ENCODE measurements around the gene WDR88.
A peak's percentile ranks its signal among the peaks of the same experiment; 100 is the strongest.
"Not testable (repeated sequence)": the region's sequence is repeated elsewhere in the genome, so short reads cannot be mapped to it uniquely, and the experiment has no call there.

WDR88 gene

DNA sequence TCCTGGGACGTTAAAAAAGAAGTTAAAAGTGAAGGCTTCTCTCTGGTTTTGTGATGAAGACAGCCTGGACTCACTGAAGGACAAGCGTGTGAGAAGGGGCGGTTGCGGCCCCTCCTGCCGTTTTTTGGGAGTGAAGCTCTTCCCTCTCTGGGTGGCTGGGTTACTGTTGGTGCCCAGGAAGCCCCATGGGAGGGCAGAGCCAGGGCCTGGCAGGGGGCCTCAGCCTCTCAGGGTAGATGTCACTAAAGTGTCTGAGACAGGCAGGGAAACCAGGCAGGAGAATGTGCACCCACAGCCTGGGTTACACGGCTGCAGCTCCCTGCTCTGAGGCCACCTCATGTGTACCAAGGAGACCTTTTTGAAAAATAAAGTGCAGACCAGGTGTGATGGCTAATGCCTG lies 1.5 kb upstream of the WDR88 start:
- DNase-seq, result no peak

DNA sequence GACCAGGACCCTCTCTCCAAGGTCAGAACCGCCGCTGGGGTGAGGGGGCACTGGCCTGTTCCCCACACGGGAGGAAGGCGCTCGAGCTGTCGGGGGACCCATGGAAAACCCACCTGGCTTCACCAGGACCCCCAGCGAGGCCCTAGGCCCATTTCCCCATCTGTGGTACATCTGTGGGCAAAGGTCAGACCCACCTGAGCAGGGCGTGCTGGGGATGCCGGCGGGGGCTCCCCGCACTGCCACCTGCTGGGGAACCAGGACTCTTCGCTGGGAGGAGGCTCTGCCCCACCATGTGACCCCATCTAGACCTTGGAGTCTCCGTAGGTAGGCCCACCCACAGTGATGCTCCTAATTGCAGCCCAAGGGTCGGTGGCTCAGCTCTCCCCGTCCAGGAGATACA lies 511 bp downstream of the WDR88 start:
- no peak for DNase-seq

DNA sequence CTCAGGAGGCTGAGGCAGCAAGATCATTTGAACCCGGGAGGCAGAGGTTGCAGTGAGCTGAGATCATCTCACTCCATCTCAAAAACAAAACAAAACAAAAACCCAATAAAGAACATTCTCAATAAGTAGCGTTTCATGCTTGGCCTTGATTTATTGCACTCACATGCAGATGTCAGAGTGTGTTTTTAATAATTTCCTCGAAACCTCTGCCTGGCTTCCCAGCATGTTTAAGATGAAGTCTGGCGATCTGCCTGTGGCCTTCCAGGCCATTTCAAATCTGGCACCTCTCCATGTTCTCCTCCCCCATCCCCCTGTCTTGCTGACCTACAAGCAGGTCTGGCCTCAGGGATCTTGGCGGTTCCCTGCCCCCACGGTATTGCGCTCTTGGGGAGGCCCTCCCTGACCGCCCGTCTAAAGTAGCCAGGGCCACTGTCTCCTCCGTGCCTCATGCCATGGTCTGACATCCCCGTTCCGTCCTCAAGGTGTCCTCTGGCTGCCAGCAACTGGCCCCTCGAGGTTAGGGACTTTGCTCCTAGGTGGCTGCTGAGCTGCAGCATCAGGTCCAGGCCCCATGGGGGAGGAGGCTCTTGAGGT lies 1.6 kb downstream of the WDR88 start:
- no peak for DNase-seq

DNA sequence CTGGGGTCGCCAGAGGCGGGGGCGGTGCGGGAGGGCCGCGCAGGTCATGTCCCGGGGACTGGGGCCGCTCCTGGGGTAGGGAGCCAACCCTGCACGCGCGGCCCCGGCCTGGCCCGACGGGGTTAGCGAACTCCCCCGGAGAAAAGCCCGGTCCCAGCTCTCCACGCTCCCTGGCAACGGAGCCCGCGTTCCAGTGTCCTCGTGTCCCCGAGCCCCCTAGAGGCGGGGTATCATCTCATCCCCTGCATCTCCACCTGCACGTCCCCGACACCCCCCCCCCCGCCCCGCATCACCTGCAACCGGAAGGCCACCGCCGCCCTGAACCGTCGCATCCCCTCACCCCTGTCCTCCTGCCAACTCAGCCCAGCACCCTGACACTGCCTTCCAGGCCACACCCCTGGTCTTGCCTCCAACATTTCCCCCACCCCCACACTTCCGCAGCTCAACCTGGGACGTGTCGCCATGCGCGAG lies 2.7 kb downstream of the WDR88 start:
- no peak for DNase-seq

DNA sequence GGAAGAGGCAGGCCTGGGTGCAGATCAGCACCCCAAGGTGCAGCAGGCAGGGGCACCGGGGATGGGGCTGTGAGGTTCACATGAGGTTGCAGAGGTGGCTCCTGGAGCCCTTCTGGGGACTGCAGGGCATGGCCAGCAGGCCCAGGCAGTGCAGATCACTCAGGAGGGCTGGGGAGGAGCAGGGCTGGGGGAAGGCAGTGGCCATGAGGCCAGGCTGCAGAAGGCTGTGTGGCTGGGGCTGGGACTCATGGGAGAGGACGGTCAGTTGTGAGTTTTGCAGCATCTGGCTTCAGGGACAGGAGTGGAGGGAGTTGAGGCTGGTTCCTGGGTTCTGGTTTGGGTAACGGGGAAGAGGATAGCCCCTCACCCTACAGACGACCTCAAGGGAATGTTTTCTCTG lies 7.3 kb downstream of the WDR88 start:
- no peak for DNase-seq

DNA sequence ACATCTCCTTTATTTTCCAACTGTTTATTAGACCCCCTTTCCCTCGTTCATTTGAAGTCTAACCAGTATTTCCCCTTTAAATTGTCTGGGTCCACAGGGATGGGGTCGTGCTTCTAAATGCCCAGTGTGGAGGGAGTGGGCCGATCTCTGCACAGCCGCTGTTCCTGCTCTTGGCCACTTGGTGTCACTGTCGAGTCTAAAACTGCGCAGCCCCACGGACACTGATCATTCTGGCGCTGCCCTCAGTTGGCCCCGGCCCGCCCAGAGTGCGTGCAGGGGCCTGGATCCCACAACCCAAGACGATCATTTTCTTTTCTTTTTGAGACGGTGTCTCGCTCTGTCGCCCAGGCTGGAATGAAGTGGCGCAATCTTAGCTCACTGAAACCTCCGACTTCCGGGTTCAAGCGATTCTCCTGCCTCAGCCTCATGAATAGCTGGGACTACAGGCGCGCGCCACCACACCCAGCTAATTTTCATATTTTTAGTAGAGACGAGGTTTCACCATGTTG lies 12.0 kb downstream of the WDR88 start:
- DNase-seq, result peak; percentile 92

DNA sequence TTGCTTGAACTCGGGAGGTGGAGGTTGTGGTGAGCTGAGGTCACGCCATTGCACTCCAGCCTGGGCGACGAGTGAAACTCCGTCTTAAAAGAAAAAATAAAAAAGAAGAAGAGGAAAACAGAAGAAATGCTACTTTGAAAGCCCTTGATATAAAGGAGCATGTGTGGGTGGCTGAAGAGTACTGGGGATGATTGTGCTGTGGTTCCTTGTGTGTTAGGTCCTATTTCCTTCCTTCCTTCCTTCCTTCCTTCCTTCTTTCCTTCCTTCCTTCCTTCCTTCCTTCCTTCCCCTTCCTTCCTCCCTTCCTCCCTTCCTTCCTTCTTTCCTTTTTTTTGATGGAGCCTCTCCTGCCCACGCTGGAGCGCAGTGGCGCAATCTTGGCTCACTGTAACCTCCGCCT lies 14.3 kb downstream of the WDR88 start:
- no peak for DNase-seq

DNA sequence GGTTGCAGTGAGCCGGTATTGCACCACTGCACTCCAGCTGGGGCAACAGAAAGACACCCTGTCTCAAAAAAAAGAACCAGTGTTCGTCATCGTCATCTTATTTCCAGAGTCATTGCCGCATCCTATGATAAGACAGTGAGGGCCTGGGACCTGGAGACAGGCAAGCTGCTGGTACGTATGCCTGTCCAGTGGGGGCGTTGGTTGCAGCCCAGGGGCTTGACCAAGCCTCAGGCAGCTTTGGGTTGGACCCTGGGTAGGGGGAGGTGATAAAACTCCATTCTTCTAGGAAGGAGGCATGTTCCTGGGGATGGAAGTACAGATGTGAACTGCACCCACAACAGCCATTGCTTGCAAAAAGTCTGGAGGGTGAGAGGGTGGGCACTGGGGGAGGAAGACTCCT lies 15.6 kb downstream of the WDR88 start:
- DNase-seq, result no peak

DNA sequence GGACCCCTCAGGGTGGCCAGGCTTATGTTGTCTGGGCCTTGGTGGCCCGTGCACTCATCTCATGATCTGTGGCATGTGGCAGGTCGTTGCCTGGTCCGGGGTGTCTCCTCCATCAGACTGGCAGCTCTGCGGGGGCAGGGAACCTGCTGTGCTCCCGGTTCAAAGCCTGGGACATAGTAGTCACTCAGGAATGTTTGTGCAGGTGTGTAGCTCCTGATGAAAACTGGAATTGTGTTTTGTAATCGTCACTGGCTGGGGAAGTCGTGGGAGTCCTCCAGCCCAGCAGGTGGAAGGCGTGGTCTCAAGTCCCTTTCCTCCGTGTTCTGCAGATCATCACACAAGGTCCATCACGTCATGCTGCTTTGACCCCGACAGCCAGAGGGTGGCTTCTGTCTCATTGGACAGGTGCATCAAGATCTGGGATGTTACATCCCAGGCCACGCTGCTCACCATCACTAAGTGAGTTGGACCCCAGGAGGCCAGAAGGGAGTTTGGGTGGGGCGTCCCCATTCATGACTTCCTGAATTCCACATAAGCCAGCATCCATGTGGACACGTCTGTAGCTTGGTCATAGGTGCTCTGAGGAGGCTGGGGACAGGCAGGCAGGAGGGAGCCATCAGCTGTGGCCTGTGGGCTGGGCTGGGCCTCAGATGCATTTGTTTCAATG lies 19.1 kb downstream of the WDR88 start:
- no peak for DNase-seq

DNA sequence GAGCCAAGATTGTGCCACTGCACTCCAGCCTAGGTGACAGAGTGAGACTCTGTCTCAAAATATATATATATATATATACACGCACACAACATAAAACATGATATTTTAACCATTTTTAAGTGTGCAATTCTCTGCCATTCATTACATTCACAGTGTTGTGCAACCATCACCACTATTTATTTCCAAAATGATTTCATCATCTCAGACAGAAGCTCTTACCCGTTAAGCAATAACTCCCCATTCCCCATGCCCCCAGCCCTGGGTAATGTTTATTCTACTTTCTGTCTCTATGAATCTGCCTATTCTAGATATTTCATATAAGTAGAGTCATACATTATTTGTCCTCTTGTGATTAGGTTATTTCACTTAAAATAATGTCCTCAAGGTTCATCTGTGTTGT lies 20.3 kb downstream of the WDR88 start:
- DNase-seq, result no peak

DNA sequence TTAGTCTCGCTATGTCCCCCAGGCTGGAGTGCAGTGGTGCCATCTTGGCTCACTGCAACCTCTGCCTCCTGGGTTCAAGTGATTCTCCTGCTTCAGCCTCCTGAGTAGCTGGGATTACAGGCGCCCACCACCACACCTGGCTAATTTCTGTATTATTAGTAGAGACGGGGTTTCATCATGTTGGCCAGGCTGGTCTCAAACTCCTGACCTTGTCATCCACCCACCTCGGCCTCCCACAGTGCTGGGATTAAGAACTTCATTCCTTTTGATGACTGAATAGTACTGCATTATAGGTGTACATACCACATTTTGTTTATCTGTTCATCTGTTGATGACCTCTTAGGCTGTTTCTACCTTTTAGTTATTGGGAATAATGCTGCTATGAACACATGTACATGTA lies 20.7 kb downstream of the WDR88 start:
- not testable (repeated sequence) for DNase-seq

DNA sequence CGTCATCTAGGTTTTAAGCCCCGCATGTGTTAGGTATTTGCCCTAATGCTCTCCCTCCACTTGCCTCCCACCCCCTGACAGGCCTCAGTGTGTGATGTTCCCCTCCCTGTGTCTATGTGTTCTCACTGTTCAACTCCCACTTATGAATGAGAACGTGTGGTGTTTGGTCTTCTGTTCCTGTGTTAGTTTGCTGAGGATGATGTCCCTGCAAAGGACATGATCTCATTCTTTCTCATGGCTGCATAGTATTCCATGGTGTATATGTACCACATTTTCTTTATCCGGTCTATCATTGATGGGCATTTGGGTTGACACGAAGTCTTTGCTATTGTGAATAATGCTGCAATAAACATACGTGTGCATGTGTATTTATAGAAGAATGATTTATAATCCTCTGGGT lies 22.4 kb downstream of the WDR88 start:
- DNase-seq, result not testable (repeated sequence)

DNA sequence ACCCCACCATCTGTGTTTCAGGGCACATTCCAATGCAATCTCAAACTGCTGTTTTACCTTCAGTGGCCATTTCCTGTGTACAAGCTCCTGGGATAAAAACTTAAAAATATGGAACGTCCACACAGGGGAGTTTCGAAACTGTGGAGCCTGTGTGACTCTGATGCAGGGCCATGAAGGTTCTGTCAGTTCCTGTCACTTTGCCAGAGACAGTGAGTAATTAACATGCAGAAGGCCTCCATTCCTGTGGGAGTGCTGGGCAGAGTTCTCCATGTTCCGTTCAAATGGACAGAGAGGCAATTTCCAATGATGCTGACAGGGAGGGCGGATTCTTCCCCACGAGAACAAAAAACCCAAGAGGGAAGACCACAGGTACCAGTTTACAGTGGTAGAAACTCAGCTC lies 24.4 kb downstream of the WDR88 start:
- no peak for DNase-seq

DNA sequence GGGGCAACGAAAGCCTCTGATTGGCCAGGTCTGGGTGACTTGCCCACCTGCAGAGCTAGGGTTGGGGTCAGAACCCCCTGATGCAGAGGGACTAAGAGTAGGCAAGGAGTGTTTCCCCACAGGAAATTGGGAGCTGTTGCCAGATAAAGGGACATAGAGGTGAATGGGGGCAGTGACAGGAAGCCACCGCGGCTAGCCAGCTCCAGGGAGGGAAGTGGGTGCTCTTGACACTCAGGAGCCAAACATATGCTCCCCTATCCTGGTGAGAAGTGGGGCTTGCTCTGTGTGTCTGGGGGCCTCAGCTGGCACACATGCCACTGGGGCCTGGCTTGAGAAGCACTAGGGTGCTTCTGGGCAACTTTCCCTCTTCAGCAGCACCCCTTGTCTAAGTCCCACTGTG lies 26.0 kb downstream of the WDR88 start:
- no peak for DNase-seq

DNA sequence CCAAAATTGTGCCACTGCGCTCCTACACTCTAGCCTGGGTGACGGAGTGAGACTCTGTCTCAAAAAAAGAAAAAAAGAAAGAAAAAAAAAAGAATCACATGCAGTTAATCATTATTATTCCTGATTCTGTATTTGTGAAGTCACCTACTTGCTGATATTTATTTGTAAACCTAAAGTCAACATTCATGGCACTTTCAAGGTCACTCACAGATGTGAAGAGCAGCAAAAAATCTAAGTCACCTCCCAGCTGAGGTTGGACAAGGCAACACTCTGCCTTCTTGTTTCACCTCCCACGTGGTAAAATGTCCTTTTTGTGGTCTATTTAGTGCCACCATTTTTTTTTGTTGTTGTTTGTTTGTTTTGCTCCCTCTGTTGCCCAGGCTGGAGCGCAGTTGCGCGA lies 26.5 kb downstream of the WDR88 start:
- no peak for DNase-seq

DNA sequence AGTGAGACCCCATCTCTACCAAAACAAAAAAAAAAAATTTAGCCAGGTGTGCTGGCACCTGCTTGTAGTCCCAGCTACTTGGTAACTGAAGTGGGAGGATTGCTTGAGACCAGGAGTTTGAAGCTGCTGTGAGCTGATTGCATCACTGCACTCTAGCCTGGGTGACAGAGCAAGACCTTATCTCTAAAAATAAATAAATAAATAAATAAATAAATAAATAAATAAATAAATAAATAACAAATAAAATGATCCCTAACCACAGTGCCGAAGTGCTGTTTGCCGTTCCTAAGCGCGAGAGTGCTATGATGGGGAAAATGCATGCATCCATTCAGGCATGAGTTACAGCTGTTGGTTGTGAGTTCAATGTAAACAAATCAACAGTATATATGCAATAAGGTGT lies 27.2 kb downstream of the WDR88 start:
- no peak for DNase-seq

DNA sequence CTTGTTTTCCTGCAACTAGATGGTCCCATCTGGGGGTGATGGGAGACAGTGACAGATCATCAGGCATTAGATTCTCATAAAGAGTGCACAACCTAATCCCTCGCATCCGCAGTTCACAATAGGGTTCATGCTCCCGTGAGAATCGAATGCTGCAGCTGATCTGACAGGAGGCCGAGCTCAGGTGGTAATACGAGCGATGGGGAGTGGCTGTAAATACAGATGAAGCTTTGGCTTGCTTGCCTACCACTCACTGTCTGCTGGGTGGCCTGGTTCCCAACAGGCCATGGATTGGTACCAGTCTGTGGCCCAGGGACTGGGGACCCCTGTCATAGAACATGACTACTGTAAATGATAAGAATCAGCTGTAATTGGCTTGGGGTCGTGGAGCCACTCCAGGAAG lies 28.0 kb downstream of the WDR88 start:
- DNase-seq, result no peak

DNA sequence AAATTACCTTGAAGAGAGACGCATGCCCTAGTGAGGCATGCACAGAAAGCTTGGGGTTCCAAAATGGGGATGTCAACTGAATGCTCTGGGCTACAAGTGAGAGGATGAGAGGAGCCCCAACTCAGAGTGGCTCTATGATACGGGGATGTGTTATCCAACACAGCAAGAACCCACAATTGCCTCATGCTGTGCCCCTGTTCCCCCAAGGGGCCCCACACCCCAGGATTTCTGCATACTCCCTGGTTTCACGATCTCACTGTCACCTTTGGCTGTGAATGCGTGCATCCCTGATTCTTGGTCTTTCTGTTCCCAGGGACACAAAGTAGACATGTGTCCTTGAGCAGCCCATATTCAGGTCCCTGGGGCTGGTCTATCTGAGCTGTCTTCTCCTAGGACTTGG lies 29.3 kb downstream of the WDR88 start:
- no peak for DNase-seq

DNA sequence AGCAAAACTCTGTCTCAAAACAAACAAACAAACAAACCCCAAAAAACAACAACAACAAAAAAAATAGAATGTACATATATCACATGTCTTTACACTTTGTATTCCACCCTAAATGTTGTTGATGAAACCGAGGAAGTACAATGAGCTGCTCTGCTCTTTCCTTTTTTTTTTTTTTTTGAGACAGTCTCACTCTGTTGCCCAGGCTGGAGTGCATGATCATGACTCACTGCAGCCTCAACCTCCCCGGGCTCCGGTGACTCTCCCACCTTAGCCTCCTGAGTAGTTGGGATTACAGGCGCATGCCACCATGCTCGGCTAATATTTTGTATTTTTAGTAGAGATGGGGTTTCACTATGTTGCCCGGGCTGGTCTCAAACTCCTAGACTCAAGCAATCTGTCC lies 31.6 kb downstream of the WDR88 start:
- no peak for DNase-seq

DNA sequence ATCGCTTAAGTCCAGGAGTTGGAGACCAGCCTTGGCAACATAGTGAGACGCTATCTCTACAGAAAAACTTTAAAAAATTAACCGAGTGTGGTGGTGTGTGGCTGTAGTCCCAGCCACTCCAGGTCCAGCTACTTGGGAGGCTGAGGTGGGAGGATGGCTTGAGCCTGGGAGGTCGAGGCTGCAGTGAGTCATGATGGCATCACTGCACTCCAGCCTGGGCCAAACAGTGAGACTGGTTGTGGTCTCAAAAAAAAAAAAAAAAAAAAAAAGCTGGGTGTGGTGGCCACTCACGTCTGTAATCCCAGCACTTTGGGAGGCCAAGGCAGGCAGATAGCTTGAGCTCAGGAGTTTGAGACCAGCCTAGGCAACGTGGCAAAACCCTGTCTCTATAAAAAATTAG lies 34.1 kb downstream of the WDR88 start:
- DNase-seq, result not testable (repeated sequence)

DNA sequence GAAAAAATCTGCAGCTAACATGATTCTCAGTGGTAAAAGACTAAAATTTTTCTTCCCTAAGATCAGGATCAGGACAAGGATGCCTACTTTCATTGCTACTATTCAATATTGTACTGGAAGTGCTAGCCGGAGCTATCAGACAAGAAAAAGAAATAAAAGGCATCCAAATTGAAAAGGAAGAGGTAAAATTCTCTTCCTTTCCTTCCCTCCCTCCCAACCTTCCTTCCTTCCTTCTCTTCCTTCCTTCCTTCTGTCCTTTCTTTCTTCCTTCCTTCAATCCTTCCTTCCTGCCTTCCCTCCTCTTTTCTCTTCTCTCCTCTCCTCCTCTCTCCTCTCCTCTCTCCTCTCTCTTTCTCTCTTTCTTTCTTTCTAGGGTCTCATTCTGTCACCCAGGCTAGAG lies 35.5 kb downstream of the WDR88 start:
- DNase-seq, result no peak

DNA sequence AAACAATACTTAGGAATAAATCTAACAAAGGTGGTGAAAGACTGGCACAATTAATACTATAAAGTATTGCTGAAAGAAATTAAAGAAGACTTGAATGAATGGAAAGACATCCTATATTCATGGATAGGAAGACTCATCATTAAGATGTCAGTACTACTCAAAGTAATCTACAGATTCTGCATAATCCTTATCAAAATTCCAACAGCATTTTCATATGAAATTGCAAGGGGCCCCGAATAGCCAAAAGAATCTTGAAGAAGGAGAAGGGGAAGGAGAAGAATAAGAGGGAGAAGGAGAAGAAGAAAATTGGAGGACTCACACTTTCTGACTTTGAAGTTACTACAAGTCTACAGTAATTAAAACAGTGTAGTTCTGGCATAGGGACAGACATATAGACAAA lies 36.6 kb downstream of the WDR88 start:
- no peak for DNase-seq

DNA sequence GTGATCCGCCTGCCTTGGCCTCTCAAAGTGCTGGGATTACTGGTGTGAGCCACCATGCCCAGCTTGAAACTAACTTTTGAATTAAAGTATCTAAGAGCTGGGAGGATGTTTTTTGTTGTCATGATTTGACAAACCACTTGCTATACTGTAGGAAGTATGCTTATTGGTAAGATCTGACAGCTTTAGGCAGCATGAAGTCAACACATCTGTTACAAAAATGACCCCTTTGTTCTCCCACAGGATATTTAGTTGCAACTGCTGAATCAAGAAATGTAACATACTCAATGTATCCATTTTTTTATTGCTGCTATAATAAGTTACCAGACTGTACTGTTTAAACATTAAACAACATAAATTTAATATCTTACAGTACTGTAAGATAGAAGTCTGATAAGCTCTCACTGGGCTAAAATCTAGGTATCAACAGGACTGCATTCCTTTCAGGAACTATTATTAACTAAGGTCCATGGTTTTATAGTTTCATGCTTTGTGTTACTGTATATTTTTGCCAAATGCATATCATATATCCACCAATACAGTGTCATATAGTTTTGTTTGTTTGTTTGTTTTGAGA lies 39.4 kb downstream of the WDR88 start:
- no peak for DNase-seq

DNA sequence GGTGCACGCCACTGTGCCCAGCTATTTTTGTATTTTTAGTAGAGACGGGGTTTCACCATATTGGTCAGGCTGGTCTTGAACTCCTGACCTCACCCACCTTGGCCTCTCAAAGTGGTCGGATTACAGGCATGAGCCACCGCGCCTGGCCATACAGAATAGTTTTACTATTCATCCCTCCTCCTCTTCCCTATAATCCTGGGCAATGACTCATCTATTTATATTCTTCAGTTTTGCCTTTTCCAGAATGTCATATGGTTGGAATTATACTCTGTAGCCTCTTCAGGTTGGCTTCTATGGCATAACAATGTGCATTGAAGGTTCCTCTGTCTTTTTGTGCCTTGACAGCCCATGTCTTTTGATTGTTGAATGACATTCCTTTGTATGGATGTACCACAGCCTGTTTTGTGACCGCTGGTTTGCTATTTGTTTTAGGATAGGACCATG lies 40.0 kb downstream of the WDR88 start:
- DNase-seq, result no peak

DNA sequence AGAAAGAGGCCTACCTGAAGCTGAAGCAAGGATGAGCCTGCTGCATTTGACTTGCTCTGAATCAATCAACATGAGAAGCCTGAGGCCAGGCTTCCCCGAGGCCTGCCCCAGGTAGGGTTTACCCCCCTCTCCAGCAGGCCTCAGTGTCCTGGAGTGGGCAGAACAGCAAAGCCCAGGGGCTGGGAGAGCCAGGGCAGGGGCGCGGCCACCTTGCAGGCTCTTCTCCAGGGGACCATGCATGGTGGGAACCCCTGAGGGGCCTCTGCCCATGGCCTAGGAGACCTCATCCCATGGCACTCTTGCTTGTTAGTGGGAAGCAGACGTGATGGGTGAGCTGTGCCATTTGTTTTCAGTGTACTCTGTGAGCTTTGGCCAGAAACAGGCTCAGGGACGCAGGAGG lies 42.3 kb downstream of the WDR88 start:
- no peak for DNase-seq
